Left renal pelvis (tissue), 4 donors: ENCODE results near the gene FOSL1. TPM values are rescaled to one million over a fixed set of nuclear protein-coding genes. Genes with fewer than 3 reads are reported as not detected.
A peak's percentile ranks its signal among the peaks of the same experiment; 100 is the strongest.
"Not testable (repeated sequence)": the region's sequence is repeated elsewhere in the genome, so short reads cannot be mapped to it uniquely, and the experiment has no call there.

Experiments
- DNase-seq, 4 donors: peaks; one replicate each; pipeline ENCODE4 v3.0.0-alpha.2; 2013; ENCODE audit warnings: low read depth in 4 of 4, low spot score in 3 of 4
- polyA plus RNA-seq, 4 donors: library from polyadenylated mRNA; unstranded; fragments of 120-200 nt; gene quantifications; one replicate each; pipeline ENCODE4 v1.2.1, GENCODE V29; 2013; ENCODE audit not compliant: insufficient read length in 4 of 4

The FOSL1 gene
- polyA plus RNA-seq, 4 donors: 0.23 to 0.30 TPM; not detected in 2

GRCh38 chr11:65897020-65897471, 3.1 kb downstream of the FOSL1 start:
- DNase-seq: no peak

GRCh38 chr11:65896034-65896999, 3.9 kb downstream of the FOSL1 start:
- DNase-seq: no peak

- no peak for DNase-seq
Measured at GRCh38 chr11:65895482-65895981, 4.7 kb downstream of the FOSL1 start.

GRCh38 chr11:65894034-65894591, 6.1 kb downstream of the FOSL1 start:
- DNase-seq: no peak

- DNase-seq: no peak
Measured at GRCh38 chr11:65892661-65893317, 7.4 kb downstream of the FOSL1 start.

GRCh38 chr11:65892137-65892540, 8.0 kb downstream of the FOSL1 start:
- DNase-seq: not testable (repeated sequence)

- DNase-seq: no peak
Measured at GRCh38 chr11:65891219-65892136, 8.7 kb downstream of the FOSL1 start.

- DNase-seq: peak; percentile 85 to 92 (median 92)
Measured at GRCh38 chr11:65890324-65891218, 9.6 kb downstream of the FOSL1 start, which contains the start of gene CCDC85B. CCDC85B (plus strand) TSS chr11:65890673; CDS start chr11:65890784, 111 bp downstream.

- DNase-seq: peak; percentile 89 to 94 (median 92)
Measured at GRCh38 chr11:65888163-65888814, 11.9 kb downstream of the FOSL1 start, which contains the start of gene FIBP. FIBP (minus strand) TSS chr11:65888471; CDS start chr11:65888418, 53 bp downstream.

- no peak for DNase-seq
Measured at GRCh38 chr11:65887723-65888162, 12.4 kb downstream of the FOSL1 start.

- DNase-seq: no peak
Measured at GRCh38 chr11:65886826-65887722, 13.1 kb downstream of the FOSL1 start.

GRCh38 chr11:65885808-65886536, 14.2 kb downstream of the FOSL1 start:
- no peak for DNase-seq

GRCh38 chr11:65885231-65885630, 15.0 kb downstream of the FOSL1 start:
- no peak for DNase-seq

- no peak for DNase-seq
Measured at GRCh38 chr11:65884716-65885092, 15.5 kb downstream of the FOSL1 start.

- DNase-seq: no peak
Measured at GRCh38 chr11:65883786-65884715, 16.1 kb downstream of the FOSL1 start.
